Measurements from ENCODE around the gene CNBP. TPM values are rescaled to one million over a fixed set of nuclear protein-coding genes. Genes with fewer than 3 reads are reported as not detected.

The CNBP gene
- total RNA-seq, 6 donors from 2014 or later = 185 to 426 (median 312) TPM

GRCh38 chr3:129121016-129121791, 62.5 kb downstream of the CNBP start:
- DNase-seq (peak in 1 of 2 donors; percentile 90), ATAC-seq (ENCODE audit: low FRiP score in 2 of 2) (peak; percentile 0 to 18)
- 1% methylated on average over 29 of the region's 80 CpGs; no CpG with 5 or more reads in 1 of the 2 donors for WGBS, 2 donors
- Histone ChIP-seq H3K27me3 (no peaks in the 10 kb centered on the region), H3K36me3 (peaks cover 0 to 10% (median 0%) of the 10 kb centered on the region in 4 donors), H3K27ac (peak overlapping the region; percentile 95 to 98 (median 96)), H3K4me1 (peaks cover 35 to 57% (median 41%) of the 10 kb centered on the region in 4 donors), H3K9me3 (no peaks in the 10 kb centered on the region), H3K4me3 (peak overlapping the region; percentile 73 to 91 (median 84))
- TF ChIP-seq, protein P1, sequence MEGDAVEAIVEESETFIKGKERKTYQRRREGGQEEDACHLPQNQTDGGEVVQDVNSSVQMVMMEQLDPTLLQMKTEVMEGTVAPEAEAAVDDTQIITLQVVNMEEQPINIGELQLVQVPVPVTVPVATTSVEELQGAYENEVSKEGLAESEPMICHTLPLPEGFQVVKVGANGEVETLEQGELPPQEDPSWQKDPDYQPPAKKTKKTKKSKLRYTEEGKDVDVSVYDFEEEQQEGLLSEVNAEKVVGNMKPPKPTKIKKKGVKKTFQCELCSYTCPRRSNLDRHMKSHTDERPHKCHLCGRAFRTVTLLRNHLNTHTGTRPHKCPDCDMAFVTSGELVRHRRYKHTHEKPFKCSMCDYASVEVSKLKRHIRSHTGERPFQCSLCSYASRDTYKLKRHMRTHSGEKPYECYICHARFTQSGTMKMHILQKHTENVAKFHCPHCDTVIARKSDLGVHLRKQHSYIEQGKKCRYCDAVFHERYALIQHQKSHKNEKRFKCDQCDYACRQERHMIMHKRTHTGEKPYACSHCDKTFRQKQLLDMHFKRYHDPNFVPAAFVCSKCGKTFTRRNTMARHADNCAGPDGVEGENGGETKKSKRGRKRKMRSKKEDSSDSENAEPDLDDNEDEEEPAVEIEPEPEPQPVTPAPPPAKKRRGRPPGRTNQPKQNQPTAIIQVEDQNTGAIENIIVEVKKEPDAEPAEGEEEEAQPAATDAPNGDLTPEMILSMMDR (IDR thresholded peaks at IDR 0.05) = no peak
- TF ChIP-seq POLR2A (IDR thresholded peaks at IDR 0.05) (peak in 2 of 4 donors; percentile 50 to 58), POLR2AphosphoS5 (IDR thresholded peaks at IDR 0.05) (peak; percentile 21 to 58), EP300 (IDR thresholded peaks at IDR 0.05) (no peak)

DNA sequence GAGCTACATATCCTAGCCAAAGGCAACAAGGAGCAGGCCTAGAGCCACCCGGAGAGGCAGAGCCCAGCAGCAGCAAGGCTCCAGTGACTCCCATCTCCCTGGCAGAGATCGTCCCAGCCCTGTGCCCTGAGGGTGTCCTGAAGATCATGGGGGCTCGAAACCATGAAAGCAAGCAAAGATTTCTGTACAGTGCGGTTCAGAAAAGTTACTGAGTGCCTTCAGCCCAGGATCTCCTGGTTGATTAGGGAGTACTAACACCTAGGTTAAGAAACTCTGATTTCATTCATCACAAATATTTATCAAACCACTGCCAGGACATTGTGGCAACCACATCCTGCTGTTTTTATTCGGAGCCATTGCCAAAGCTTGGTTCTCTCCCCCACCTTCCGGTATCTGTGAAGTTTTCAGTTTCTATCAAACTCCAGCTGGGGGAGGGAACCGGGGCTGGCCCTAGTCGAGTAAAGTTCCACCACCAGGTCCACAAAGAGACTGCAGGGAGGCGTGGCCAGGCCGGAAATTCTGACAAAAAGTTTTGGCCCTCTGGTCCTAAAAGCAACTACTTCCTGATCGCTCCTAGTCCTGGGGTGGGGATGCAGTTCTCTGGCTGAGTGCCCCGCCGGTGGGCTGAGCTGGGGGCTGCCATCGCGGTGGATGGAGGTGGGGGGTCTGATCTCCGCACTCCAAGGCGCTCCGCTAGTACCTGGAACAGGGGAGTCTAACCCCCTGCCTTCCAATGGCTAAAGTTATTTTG, 63.3 kb downstream of the CNBP start:
- TF ChIP-seq EP300 (IDR thresholded peaks at IDR 0.05) (peak in 1 of 4 donors; percentile 67), POLR2A (IDR thresholded peaks at IDR 0.05) (peak in 3 of 4 donors; percentile 70 to 93 (median 87)), POLR2AphosphoS5 (IDR thresholded peaks at IDR 0.05) (peak; percentile 86 to 87)
- TF ChIP-seq, protein P1 (IDR thresholded peaks at IDR 0.05) = peak in 5 of 6 experiments; percentile 16 to 66 (median 49)
- WGBS, 2 donors = 1 to 2% methylated on average over 10 to 15 of the region's 18 CpGs
- peak; percentile 87 to 96 for DNase-seq
- H3K4me1 ChIP-seq = peaks cover 42 to 64% (median 49%) of the 10 kb centered on the region in 4 donors
- peak overlapping the region; percentile 95 to 98 (median 96) for H3K27ac ChIP-seq
- H3K4me3 ChIP-seq = peak overlapping the region; percentile 73 to 91 (median 84)
- H3K27me3 ChIP-seq = no peaks in the 10 kb centered on the region
- peak; percentile 85 to 88 for ATAC-seq (ENCODE audit: low FRiP score in 2 of 2)
- peaks cover 0 to 13% (median 0%) of the 10 kb centered on the region in 4 donors for H3K36me3 ChIP-seq
- no peaks in the 10 kb centered on the region for H3K9me3 ChIP-seq

DNA sequence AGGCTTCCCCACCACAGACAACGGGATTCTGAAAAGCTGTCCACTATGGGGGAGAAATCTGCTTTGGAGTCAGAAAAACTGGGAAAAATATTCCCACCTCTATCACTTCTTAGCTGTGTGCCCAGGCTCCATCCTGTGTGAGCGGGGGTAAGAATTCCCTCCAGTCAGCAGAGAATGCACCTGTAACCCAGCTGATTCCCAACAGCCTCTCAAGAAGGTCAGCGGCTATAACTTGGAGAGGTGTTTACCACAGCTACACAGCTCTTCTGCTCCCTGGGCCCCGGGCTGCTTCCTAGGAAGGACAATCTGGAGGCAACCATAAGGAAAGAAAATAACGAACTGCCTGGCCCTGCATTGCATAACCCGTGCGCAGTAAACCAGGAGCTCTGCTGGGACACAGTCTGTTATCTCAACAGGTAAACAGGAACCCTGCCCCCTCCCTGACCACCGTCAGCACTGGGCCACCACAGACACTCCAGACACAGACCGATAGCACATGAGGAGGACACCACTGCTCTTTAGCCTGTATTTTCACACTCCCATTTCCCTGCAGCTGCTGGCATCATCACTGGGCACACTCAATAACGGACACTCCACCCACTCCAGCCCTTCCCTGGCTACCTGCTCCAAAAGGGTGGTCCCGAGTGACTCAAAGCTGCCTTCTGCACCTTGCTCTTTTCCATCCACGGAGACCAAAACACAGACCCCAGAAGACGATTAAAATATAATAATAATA, 64.2 kb downstream of the CNBP start:
- Histone ChIP-seq H3K27me3 (no peaks in the 10 kb centered on the region), H3K4me1 (peaks cover 46 to 73% (median 53%) of the 10 kb centered on the region in 4 donors), H3K36me3 (peaks cover 0 to 22% (median 4%) of the 10 kb centered on the region in 4 donors), H3K4me3 (peak overlapping the region; percentile 3 to 91 (median 76)), H3K9me3 (no peaks in the 10 kb centered on the region), H3K27ac (peak overlapping the region; percentile 95 to 98 (median 96))
- ATAC-seq (ENCODE audit: low FRiP score in 2 of 2) (no peak), DNase-seq (peak in 1 of 2 donors; percentile 65)
- WGBS, 2 donors = 9 to 14% methylated on average over 11 to 13 of the region's 13 CpGs
- TF ChIP-seq POLR2A (IDR thresholded peaks at IDR 0.05) = no peak
- TF ChIP-seq POLR2AphosphoS5 (IDR thresholded peaks at IDR 0.05) = peak in 1 of 2 donors; percentile 85
- peak in 1 of 4 donors; percentile 49 for TF ChIP-seq EP300 (IDR thresholded peaks at IDR 0.05)
- TF ChIP-seq, protein P1 (IDR thresholded peaks at IDR 0.05) = no peak

DNA sequence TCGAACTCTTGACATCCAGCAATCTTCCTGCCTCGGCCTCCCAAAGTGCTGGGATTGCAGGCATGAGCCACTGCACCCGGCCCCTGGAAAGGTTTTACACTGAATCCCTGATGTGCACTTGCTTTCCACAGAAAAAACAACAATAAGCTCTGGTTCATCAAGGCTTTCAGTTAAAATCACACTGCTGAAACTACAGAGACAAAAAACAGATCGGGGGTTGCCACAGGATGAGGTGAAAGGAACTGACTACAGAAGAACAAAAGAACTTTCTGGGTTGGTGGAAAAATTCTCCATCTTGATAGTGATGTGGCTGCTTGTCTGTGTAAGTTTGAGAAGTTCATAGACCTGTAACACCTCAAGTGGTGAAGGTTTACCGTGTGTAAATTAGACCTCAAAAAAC, 65.0 kb downstream of the CNBP start:
- Histone ChIP-seq H3K27ac (peak overlapping the region; percentile 95 to 98 (median 96)), H3K36me3 (peaks cover 0 to 26% (median 4%) of the 10 kb centered on the region in 4 donors), H3K27me3 (no peaks in the 10 kb centered on the region), H3K9me3 (no peaks in the 10 kb centered on the region), H3K4me1 (peaks cover 46 to 75% (median 53%) of the 10 kb centered on the region in 4 donors), H3K4me3 (peak overlapping the region in 3 of 4 donors; percentile 73 to 91 (median 79))
- 54 to 56% methylated on average over 5 of the region's 5 CpGs for WGBS, 2 donors
- DNase-seq (no peak), ATAC-seq (ENCODE audit: low FRiP score in 2 of 2) (no peak)
- TF ChIP-seq POLR2AphosphoS5 (IDR thresholded peaks at IDR 0.05) = no peak
- TF ChIP-seq EP300 (IDR thresholded peaks at IDR 0.05) = no peak
- TF ChIP-seq, protein P1 (IDR thresholded peaks at IDR 0.05) = no peak
- no peak for TF ChIP-seq POLR2A (IDR thresholded peaks at IDR 0.05)
